GM21529 (cell line): Measurements from ENCODE around the gene ZNRF1.

Source experiments
- ATAC-seq: cut with Tn5 transposase; IDR thresholded peaks from one replicate; pipeline ENCODE4 v1.9.1; 2021; ENCODE audit not compliant: unreplicated experiment

The ZNRF1 gene

DNA sequence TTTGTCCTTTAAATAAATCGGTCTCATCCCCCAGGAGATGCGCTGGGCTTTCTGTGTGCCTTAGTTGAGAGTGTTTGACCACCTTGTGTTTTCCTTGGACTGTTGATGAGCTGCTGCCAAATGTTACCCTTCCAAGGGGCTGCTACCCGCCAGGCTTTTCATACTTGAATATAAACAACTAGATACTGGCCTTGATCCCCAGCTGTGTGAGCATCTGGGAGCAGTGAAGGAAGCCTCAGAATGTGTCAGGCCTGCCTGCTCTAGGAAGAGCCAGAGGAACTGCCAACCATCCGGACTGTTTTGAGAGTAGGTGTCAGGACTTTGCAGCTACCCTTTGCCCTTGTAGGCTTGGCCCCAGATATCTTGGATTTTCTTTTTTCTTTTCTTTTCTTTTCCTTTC is 60.0 kb downstream of the ZNRF1 start:
- no peak for ATAC-seq

DNA sequence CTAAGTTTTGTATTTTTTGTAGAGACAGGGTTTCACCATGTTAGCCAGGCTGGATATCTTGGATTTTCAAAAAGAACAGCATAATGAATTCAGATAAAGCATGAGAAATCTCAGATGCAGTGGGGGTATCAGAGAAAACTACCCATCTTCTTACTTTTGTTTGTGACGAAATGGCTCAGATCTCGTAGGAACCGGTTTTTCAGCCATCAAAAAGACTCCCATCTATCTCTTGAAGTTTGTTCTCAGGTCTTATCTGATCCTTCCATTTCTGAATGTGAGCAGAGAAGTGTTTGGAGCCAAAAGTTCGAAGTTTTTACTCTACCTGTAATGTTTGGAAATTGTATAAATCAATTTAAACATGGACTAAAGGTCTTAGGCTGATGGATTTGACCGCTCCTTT is 60.6 kb downstream of the ZNRF1 start:
- ATAC-seq, result no peak

DNA sequence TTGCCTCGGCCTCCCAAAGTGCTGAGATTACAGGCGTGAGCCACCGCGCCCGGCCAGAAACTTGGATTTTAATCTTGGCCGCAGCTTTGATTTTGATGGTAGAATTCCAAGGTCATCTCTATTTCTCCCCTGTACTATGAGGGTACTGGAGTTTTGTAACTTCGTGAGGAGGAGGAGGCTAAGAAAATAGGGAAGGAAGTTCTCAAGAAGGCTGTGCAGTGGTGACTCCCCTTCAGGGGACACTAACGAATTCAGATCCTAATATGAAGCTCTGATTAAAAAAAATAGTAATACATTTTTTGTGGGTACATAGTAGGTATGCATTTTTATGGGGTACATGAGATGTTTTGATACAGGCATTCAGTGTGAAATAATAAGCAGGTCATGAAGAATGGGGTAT is 61.9 kb downstream of the ZNRF1 start:
- no peak for ATAC-seq

- ATAC-seq, result no peak
Measured at GRCh38 chr16:75061669-75062068, 62.8 kb downstream of the ZNRF1 start.

- no peak for ATAC-seq
Measured at GRCh38 chr16:75062135-75062975, 63.5 kb downstream of the ZNRF1 start.

GRCh38 chr16:75062976-75063346 is 64.1 kb downstream of the ZNRF1 start:
- ATAC-seq, result no peak

DNA sequence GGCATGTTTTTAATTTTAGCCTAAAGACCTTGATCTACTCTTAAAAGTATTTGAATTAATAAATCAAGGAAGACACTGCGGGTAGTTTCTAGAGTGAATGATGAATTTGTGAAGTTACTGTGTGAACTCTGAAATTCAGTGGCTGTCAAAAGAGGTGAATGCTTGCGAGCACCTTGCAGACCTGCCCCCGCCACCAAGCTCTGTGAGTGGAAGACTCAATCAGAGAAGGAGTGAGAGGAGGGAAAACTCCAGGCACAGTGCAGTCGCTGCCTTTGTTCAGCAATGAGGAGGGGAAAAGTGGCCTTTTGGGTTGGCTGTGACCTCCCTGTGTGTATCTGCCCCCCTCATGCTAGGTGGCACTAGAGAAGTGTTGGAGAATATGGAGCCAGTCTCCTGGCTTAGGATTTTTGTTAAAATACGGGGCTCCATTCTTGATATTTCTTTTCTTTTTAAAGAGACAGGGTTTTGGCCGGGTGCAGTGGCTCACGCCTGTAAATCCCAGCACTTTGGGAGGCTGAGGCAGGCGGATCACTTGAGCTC is 64.8 kb downstream of the ZNRF1 start:
- no peak for ATAC-seq

DNA sequence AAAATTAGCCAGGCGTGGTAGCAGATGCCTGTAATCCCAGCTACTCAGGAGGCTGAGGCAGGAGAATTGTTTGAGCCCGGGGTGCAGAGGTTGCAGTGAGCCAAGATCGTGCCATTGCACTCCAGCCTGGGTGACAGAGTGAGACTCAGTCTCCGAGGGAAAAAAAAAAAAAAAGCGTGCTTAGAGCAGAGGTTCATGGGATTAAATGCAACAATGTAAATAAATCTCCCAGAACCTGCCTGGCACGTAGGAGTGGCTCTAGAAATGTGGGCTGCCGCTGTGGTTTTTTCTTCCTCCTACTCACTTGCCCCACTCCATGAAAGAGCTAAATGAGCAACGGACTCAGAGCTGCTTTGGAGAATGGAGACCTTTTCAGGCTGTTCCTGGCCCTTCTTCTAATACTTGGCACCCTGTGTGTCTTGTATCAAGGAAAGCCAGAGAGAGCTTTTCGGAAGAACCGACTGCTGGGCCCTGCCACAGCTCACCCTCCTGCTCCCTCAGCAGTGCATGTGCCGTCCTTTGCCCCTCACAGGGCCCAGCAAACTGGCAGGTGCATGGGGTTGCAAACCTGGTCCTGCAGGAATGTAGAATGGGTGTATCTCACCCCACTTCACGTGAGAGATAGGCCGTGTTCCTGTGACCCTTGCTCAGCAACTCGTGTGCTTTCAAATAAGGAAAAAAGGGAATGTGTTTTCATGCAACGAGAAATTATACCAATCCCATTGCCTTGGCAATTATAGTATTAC is 65.8 kb downstream of the ZNRF1 start:
- ATAC-seq, result no peak

DNA sequence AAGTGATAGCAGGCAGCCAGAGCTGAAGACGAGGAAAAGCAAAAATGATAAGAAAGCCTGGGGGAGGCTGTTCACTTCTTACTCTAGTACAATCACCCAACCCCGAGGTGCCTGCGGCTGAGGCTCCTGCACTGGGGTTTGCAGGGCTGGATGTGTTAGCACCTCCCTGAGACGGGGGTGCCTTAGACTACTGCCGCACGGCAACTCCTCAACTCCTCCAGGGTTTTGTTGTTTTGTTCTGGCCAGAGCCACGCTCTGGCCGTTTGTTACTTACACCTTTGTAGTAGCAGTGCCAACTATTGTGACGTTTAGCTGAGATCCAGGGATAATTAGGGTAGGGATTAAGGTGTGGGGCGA is 66.3 kb downstream of the ZNRF1 start:
- ATAC-seq, result no peak

GRCh38 chr16:75065521-75066149 is 66.8 kb downstream of the ZNRF1 start:
- no peak for ATAC-seq

DNA sequence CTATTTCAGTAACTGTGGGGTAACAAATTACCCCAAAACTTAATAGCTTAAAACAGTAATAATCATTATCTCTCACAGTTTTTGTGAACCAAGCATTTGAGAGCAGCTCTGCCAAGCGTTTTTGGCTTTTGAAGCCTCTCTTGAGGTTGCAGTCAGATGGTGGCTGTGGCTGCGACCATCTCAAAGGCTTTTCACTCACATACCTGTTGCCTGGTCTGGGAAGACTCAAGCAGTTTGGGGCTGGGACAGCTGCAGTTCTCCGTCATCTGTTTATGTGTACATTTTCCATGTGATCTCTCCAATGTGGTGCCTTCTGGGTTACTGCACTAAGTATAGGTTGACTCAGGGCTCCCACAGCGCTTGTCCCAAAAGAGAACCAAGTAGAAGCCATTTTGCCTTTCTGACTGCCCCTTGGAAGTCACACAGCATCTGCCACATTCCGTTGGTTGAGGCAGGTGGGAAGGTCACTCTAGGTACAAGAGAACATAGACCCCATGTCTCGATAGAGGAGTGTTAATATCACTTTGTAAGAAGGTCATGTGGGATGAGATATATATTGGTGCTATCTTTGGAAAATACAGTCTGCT is 68.1 kb downstream of the ZNRF1 start:
- ATAC-seq, result no peak

DNA sequence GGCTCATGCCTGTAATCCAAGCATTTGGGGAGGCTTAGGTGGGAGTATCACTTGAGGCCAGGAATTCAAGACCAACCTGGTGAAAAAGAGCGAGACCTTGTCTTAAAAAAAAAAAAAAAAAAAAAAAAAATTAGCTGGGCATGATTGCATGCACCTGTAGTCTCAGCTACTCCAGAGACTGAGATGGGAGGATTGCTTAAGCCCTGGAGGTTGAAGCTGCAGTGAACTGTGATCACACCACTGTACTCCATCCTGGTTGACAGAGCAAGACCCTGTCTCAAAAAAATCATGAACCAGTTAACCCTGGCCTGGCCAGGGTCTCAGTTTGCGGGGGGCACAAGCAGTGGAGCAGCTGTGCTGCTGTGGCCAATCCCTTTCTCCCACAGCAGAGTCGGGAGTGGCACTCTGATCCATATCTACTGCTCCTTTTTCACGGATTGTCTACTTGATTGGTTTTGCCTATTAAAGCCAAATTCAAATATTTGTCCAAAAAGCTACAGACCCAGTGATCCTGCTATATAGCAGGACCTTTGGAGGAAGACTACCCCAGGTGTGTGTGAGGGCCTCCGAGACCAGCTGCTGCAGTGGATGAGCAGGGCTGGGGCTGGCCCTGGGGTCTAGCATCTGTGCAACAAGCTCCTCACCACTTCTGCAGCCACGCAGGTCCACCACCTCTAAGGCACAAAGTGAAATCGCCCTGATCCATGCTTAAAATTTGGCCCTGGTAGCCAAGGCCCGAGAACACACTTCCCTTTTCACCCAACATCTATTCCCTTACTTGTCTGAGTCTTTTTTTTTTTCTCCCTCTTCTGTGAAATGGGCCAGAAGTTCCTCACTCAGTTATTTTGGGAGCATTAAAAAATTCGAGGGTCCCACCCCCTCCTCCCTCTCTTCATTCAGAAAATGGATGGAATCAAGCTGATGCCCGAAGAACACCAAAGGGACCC is 69.5 kb downstream of the ZNRF1 start:
- no peak for ATAC-seq

GRCh38 chr16:75070012-75070841 is 71.4 kb downstream of the ZNRF1 start:
- no peak for ATAC-seq

DNA sequence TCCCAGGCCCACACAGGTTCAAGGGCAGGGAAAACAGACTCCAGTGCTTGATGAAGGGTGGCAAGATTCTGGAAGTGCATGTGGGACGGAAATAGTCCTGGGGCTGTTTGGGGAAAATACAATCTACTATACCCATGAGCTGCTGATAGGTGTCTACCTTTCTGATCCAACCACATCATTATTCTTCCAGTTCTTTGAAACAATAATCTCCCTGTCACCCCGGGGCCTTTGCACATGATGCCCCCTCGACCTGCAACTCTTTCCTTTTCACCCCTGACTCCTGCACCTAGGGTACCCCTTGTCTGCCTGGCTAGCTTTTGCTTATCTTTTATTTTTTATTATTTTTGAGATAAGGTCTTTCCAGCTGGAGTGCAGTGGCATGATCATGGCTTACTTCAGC is 72.8 kb downstream of the ZNRF1 start:
- no peak for ATAC-seq

DNA sequence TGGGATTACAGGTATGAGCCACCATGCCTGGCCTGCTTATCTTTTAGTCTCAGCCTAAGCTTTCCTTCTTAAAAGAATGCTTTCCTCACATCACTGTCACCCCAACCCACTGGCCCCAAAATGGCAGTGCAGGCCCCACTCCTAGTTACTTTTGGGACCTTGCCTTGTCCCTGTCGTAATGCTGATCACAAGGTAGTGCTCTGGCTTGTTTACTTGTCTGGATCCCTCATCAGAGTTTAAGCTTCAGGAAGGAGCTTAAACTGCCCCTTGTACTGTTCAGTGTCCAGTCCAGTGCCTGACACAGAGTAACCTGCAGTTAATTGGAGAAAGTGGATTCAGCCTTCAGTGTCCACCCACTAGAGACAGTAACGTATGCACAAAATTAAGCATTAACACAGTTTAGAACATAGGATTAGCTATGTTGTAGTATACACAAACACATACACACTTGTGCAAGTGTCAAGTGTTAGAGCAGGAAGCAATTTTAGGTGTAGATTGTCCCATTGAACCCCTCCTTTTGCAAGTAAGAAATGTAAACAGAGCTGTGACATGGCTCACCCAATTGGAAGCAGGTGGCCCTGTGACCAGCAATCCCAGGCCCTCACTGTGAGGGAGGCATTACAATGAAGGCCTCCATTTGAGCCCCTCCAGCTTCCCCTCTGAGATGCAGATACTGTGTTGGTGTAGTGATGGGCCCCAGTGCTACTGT is 73.6 kb downstream of the ZNRF1 start:
- no peak for ATAC-seq

DNA sequence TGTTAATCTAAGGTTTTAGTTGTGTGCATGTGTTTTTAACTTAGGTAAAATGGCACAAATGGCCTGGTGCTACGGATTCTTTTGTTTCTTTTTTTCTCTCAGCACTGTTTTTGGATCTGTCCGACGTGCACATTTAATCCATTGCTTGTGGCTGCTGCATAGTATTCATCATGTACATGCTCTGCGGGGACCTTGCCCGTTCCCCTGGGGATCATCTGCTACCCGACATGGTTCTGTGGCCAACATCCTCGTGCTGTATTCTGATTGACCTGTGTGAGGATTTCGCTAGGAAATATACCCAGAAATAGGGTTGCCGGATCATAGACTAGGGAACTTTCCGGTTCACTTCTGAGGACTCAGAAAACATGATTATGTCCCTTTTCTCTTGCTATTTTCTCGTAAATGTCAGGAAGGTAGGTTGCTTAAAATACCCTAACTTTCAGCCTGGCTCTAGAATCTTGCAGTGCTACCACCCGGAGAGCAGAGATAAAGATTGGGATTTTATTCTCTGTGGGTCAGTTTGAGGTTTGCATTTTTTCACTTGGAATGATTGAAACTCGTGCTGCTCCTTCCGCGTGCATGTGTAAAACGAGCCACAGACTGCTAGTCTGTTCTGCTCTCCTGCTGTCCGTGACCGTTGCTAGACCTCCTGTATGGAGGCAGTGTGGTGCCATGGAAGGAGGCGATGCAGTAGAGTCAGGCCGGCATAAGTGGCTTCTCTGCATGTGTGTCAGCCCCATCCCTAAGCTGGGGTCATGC is 74.9 kb downstream of the ZNRF1 start:
- no peak for ATAC-seq

DNA sequence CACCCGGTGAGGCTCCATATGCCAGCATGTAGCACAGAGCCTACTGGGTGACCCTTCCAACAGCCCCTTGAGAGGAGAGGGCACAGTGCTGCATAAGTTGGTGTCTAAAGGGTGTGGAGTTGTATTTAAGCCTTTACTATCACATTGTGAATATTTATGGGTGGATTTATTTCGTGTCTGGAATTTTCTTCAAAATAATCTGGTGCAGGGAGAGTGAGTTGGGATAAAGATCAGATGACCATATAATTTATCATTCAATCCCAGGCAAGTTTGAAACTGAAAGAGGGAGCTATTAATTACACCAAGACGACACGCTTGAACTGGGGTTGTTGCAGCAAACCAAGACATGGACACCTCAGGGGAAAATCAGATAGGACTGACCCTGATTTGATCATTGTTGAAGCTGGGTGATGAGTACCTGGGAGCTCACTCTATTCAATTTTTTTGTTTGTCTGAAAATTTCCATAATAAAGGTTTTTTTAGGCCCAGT is 75.5 kb downstream of the ZNRF1 start:
- no peak for ATAC-seq
